Activated naive CD4-positive, alpha-beta T cell (primary cell): ENCODE data around the gene WDSUB1.

Experiments
- DNase-seq, 4 experiments: peaks; one replicate each; lab custom pipeline; 2025; lab: John Stamatoyannopoulos, UW

Gene WDSUB1

DNA sequence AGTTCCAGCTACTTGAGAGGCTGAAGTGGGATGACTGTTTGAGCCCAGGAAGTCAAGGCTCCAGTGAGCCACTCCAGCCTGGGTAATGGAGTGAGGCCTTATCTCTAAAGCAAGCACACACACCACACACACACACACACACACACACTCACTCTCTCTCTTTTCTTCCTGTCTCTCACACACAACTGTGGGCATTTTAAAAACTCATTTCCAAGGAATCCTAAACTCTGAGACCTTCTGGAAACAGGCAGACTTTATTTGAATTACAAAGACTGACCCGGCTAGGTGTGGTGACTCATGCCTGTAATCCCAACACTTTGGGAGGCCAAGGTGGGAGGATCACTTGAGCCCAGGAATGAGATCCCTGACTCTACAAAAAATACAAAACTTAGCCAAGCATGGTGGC is 21.3 kb downstream of the WDSUB1 start:
- DNase-seq, result no peak

DNA sequence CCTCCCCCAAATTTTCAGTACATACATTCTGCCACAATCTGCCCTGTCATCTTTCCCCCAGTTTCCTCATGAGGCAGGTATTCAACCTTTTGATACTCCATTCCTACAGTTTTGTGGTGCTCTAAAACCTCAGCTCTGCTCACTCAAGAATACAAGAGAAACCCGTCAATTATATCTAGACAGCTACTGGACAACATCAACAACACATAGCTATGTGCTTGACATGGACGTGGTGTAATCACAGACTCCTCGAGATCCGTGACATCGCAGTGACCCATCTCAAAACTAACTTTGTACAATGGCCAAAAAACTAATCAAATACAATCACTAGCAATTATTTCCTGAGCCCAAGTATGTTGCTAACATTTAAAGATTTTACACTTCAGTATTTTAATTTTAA is 23.6 kb downstream of the WDSUB1 start:
- DNase-seq, result no peak

DNA sequence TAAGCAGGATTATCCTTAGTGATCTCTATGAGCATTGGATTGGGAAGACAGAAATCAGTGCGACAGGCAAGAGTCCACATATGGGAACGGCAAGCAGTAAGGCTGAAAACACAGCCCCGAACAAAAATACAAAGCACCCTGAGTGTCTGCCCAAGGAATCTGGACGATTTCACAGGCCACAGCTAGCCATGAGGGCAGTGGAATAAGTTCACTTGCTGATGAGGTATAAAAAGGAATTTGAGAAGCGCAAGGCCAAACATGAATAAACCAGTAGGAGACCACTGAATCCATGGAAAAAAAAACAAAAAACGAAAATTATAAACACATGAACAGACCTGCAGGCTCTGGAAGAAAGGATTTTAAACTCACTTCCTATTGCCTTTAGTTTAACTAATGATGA is 24.3 kb downstream of the WDSUB1 start:
- DNase-seq, result no peak

GRCh38 chr2:159256159-159256558 is 30.3 kb downstream of the WDSUB1 start:
- DNase-seq, result no peak

- DNase-seq, result no peak
These were observed 33.6 kb downstream of the WDSUB1 start for GRCh38 chr2:159252905-159253304.

GRCh38 chr2:159251296-159252173 is 35.0 kb downstream of the WDSUB1 start:
- no peak for DNase-seq

DNA sequence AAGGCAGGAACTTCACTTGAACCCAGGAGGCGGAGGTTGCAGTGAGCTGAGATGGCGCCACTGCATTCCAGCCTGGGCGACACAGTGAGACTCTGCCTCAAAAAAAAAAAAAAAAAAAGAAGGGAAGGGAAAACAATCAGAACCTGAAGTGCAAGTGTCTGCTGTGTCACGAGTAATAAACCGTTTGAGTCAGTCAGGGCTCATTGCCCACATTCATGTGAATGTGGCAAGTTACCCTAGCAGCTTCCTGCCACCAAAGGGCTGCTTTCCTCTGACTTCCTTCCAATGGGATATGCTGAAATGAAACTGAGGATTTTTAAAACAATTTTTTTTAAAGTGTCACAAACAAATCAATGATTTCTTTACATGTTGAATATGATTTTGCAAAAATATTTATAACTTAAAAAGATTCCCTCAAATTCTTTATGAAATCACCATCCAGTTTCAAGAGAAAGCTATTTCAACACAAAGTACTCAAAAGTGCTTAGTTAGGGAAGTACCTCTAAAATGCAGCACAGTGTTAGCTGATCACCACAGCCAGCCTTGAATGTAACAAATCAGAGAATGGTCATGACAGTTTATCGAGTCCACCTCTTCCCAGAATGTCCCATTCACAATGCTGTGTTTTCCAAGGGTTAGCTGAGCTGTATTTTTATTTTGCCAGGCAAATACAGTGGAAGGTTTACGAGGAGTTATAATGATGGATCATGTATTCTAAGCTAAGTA is 36.4 kb downstream of the WDSUB1 start:
- DNase-seq, result no peak

DNA sequence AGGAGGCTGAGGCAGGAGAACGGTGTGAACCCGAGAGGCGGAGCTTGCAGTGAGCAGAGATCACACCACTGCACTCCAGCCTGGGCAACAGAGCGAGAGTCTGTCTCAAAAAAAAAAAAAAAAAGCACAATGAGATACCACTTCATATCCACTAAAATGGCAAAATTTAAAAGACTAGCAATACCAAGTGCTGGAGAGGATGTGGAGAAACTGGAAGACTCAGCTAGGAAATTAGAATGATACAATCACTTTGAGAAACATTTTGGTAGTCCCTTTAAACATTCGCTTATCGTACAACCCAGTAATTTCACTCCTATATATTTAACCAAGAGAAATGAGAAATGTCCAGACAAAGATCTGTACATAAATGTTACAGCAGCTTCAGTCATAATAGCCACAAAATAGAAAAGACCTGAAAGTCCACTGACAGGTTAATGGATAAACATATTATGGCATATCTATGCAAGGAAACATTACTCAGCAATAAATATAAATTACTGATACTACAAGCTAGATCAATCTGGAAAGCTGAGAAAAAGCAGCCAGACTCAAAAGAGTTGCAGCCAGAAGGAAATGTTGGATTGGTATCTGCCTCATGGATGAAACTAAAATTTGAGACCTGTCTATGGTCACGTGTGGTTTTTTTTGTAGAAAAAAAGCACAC is 40.0 kb downstream of the WDSUB1 start:
- DNase-seq, result no peak

DNA sequence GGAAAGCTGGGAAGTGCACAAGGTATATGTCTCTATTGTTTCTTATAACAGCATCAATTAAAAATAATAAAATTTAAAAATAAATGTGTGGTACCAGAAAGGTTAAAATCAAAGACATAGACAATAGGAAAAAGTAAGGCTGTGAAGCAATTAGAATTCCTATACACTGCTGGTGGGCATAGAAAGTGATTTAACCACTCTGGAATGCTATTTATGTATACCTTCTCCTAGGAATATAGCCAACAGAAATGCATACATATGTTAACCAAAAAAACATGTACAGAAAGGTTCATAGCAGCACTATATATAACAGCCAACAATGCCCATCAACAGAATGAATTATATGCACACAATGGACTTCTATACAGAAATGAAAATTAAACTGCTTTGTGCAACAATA is 43.0 kb downstream of the WDSUB1 start:
- DNase-seq, result no peak

DNA sequence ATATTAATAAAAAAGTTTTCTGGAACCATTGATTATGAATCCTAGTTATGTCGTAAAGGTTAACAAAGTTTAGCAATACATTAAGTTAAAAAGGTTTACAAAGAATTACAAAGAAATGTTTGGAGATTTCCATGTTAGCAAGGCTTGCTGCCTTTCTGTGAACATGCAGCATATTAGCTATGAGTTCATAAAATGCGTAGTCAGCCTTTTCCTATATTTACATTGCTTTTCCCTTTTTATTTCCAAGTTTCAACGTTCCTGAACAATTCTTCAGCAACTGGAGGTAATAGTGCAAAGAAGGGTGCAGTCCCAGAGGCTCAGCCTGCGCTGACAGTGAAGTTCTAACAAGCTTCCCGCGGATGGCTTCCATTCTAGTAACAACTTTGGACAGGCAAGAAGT is 51.6 kb downstream of the WDSUB1 start:
- DNase-seq, result no peak

DNA sequence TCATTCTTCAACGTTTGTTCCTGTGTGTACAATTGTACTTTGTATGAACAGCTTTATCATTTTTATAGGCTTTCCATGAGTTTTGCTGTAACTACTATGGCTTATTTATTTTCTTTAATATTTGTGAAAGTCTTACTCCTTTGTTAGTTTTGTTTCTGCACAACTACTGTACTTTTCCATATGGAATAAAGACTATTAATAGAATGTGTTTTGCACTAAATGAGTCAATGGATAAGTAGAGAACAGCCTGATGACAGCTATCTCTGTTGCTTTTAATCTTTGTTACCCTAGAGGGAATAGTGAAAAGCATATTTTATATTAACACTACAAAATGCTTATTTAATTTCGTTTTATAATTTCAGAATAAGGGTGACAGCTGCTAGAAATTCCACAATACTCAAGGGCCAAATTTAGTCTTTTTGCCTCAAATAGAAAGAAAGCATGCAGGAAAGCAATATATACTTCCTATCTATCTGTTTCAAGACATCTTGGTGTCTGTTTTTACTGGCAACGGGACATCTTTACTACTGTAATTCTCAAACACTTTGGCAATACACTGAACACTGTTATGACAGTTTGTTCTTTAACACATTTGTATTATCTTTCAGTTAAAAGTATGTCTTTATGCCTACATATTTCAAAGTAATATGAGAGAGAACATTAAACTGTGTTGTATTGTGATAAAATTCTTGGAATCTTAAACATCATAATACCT is 53.9 kb downstream of the WDSUB1 start:
- DNase-seq, result no peak

DNA sequence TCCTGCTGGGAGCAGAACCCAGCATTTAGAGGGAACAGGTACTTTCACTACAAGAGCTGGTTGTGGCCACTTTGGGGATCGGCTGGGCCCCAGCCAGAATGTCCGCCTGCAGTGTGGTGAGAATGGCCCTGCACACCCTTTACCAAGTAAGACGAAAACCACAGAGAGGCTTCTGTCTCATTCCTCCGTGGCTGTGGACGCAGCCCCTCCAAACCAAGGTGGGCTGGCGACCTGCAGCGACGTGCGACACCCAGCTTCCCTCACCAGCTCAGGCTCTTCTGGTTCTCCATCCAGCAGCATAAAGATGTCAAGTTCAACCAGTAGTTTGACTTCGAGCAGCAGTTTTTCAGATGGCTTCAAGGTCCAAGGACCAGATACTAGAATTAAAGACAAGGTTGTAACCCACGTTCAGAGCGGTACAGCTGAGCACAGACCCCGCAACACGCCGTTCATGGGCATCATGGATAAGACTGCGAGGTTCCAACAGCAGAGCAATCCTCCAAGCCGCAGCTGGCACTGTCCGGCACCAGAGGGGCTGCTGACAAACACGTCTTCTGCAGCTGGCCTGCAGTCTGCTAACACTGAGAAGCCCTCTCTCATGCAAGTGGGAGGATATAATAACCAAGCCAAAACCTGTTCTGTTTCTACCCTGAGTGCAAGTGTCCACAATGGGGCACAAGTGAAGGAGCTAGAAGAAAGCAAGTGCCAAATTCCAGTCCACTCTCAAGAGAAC is 56.2 kb downstream of the WDSUB1 start:
- DNase-seq, result no peak

DNA sequence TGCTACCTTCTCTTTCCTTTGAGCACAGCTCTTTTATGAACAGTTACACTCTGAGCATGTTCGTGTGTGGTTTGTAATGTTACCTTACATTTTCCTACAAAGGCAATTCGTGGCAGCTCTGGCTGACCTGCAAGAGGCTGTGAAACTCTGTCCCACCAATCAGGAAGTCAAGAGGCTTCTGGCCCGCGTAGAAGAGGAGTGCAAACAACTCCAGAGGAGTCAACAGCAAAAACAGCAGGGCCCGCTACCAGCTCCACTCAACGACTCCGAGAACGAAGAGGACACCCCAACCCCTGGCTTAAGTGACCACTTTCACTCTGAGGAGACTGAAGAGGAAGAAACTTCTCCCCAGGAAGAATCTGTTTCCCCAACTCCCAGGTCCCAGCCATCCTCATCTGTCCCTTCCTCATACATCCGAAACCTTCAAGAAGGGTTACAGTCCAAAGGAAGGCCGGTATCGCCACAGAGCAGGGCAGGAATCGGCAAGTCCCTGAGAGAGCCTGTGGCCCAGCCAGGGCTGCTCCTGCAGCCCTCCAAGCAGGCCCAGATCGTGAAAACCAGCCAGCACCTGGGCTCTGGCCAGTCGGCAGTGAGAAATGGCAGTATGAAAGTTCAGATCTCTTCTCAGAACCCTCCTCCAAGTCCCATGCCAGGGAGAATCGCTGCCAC is 56.9 kb downstream of the WDSUB1 start:
- no peak for DNase-seq

- DNase-seq, result no peak
These were observed 58.4 kb downstream of the WDSUB1 start for GRCh38 chr2:159228081-159228581.

- no peak for DNase-seq
These were observed 59.0 kb downstream of the WDSUB1 start for GRCh38 chr2:159227467-159227866.

- DNase-seq, result no peak
These were observed 59.7 kb downstream of the WDSUB1 start for GRCh38 chr2:159226608-159227385.

GRCh38 chr2:159226059-159226461 is 60.4 kb downstream of the WDSUB1 start:
- DNase-seq, result no peak

DNA sequence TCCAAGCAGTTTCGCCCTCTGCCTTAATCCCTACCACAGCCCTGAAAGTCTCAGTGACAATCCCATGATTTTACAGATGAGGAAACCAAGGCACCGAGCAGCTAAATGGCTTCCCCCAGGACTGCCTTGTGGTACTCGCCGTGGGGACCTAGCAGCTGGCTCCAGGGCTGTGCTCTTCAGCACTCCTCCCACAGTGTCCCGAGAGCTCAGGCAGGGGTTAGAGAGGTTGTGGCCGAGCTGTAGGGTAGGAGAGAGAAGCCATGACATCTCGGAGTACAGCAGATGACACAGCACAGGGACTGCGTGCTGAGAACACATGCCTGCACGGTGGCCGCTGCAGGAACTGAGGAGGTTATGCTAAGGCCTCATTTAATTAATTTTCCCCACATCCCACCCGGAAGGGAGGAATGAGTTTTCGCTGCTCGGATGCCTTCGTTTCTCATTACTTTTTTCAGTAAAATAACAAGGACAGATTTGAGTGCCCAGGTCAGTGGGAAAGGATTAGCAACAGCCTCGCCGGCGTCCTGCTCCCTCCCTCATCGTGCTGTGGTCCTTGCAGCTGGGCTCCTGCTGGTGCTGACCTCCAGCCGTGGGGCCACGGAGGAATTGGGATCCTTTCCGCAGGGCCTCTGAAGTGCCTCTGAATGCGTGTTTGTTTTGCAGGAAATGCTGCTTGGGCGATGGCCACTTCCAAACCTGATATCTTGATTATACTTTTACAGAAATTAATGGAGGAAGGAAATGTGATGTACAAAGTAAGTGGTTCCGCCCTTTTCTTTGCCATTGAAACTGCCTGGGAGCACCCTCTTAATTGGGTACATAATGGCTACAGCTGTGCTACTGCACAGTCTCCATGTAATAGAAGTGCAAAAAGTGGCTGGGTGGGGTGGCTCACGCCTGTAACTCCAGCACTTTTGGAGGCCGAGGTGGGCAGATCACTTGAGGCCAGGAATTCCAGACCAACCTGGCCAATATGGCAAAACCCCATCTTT is 61.2 kb downstream of the WDSUB1 start:
- DNase-seq, result no peak
